Measurements from ENCODE around the gene RNF17. TPM values are rescaled to one million over a fixed set of nuclear protein-coding genes. Genes with fewer than 3 reads are reported as not detected.

RNF17 gene
- total RNA-seq, 1 experiment from 2014 or later, result not detected

DNA sequence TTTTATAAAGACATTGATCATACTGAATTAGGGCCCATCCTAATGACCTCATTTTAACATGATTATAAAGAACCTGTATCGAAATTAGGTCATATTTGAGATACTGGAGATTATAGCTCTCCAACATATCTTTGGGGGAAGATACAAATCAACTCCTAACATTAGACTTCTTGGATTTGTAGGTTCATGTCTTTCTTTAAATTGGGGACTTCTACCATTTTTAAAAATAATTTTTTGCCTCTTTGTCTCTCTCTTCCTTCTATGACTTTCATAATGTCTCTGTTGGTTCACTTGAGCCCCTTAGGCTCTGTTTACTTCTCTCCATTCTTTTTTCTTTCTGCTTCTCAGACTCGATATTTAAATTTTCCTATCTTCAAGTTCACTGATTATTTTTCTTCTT lies 57.2 kb downstream of the RNF17 start (continued):
- TF ChIP-seq, protein P1, sequence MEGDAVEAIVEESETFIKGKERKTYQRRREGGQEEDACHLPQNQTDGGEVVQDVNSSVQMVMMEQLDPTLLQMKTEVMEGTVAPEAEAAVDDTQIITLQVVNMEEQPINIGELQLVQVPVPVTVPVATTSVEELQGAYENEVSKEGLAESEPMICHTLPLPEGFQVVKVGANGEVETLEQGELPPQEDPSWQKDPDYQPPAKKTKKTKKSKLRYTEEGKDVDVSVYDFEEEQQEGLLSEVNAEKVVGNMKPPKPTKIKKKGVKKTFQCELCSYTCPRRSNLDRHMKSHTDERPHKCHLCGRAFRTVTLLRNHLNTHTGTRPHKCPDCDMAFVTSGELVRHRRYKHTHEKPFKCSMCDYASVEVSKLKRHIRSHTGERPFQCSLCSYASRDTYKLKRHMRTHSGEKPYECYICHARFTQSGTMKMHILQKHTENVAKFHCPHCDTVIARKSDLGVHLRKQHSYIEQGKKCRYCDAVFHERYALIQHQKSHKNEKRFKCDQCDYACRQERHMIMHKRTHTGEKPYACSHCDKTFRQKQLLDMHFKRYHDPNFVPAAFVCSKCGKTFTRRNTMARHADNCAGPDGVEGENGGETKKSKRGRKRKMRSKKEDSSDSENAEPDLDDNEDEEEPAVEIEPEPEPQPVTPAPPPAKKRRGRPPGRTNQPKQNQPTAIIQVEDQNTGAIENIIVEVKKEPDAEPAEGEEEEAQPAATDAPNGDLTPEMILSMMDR (IDR thresholded peaks at IDR 0.05 in 2 of 3, conservative IDR thresholded peaks at IDR 0.05 in 1 of 3; ENCODE audit: borderline replicate concordance in 1 of 3, insufficient read depth in 1 of 3, low read depth in 2 of 3, low read length in 2 of 3), result no peak
- TF ChIP-seq SP1 (IDR thresholded peaks at IDR 0.05; ENCODE audit: low read depth) (no peak), YY1 (IDR thresholded peaks at IDR 0.05; ENCODE audit: extremely low read depth, insufficient replicate concordance, low read depth, low read length) (no peak), JUND (IDR thresholded peaks at IDR 0.05) (no peak)

DNA sequence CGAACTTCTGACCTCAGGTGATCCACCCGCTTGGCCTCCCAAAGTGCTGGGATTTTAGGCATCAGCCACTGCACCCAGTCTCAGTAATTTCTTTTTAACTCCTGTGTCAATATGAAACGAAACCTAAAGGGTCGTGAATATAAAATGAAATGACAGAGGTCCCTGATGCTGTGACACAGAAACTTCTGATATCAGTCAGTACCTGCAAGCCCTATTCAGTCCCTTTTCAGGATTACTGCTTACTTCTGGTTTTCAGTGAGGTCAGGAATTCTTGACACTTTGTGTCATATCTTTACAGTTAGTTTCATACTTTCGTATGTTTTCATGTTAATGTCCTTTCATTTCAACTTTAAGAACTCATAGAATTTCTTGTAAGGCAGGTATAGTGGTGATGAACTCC lies 58.7 kb downstream of the RNF17 start:
- Histone ChIP-seq H4K20me1 (ENCODE audit: insufficient read depth) (no peaks in the 10 kb centered on the region), H3K9me3 (ENCODE audit: control insufficient read depth in 1 of 2, insufficient read depth in 1 of 2, low read depth in 1 of 2, low read length in 2 of 2) (peaks cover 3 to 12% of the 10 kb centered on the region in 2 experiments; a peak in 1 of 4 replicates), H3K9ac (ENCODE audit: low read length) (no peak overlapping the region), H2AFZ (ENCODE audit: low read depth, low read length, poor library complexity, severe bottlenecking) (no peak overlapping the region), H3K4me1 (ENCODE audit: control insufficient read depth in 1 of 2, insufficient read depth in 2 of 2, low read length in 2 of 2) (no peaks in the 10 kb centered on the region), H3K36me3 (ENCODE audit: control insufficient read depth in 1 of 2, insufficient read depth in 2 of 2, low read length in 2 of 2) (no peaks in the 10 kb centered on the region), H3K27me3 (ENCODE audit: insufficient read depth, low read length) (no peaks in the 10 kb centered on the region), H3K4me3 (replicated peaks in 1 of 2; ENCODE audit: low read depth in 1 of 2, low read length in 2 of 2) (no peak overlapping the region), H3K9me2 (ENCODE audit: insufficient read depth) (no peaks in the 10 kb centered on the region), H3K4me2 (ENCODE audit: low read length) (no peak overlapping the region), H3K27ac (ENCODE audit: low read depth, low read length) (no peak overlapping the region), H3K79me2 (ENCODE audit: insufficient read depth, low read length) (no peaks in the 10 kb centered on the region)
- TF ChIP-seq, protein P1 (IDR thresholded peaks at IDR 0.05 in 2 of 3, conservative IDR thresholded peaks at IDR 0.05 in 1 of 3; ENCODE audit: borderline replicate concordance in 1 of 3, insufficient read depth in 1 of 3, low read depth in 2 of 3, low read length in 2 of 3), result no peak
- TF ChIP-seq ZNF274 (IDR thresholded peaks at IDR 0.05; ENCODE audit: low read depth, low read length), result no peak
- no peak for TF ChIP-seq EGR1 (IDR thresholded peaks at IDR 0.05; ENCODE audit: low read depth)
- no peak for TF ChIP-seq POLR2AphosphoS5 (IDR thresholded peaks at IDR 0.05; ENCODE audit: low read depth, low read length)
- no peak for TF ChIP-seq POLR2A (IDR thresholded peaks at IDR 0.05; ENCODE audit: borderline replicate concordance, extremely low read depth, insufficient read depth, insufficient read length)
- TF ChIP-seq ZFX (IDR thresholded peaks at IDR 0.05), result no peak
- no peak for TF ChIP-seq YY1 (IDR thresholded peaks at IDR 0.05; ENCODE audit: extremely low read depth, insufficient replicate concordance, low read depth, low read length)
- TF ChIP-seq FOSL1 (IDR thresholded peaks at IDR 0.05; ENCODE audit: low read depth), result no peak
- TF ChIP-seq EZH2phosphoT487 (IDR thresholded peaks at IDR 0.05; ENCODE audit: borderline replicate concordance), result no peak
- no peak for TF ChIP-seq JUND (IDR thresholded peaks at IDR 0.05)
- TF ChIP-seq SRF (IDR thresholded peaks at IDR 0.05; ENCODE audit: low read depth), result no peak
- no peak for TF ChIP-seq EZH2 (IDR thresholded peaks at IDR 0.05)
- TF ChIP-seq, protein P2, sequence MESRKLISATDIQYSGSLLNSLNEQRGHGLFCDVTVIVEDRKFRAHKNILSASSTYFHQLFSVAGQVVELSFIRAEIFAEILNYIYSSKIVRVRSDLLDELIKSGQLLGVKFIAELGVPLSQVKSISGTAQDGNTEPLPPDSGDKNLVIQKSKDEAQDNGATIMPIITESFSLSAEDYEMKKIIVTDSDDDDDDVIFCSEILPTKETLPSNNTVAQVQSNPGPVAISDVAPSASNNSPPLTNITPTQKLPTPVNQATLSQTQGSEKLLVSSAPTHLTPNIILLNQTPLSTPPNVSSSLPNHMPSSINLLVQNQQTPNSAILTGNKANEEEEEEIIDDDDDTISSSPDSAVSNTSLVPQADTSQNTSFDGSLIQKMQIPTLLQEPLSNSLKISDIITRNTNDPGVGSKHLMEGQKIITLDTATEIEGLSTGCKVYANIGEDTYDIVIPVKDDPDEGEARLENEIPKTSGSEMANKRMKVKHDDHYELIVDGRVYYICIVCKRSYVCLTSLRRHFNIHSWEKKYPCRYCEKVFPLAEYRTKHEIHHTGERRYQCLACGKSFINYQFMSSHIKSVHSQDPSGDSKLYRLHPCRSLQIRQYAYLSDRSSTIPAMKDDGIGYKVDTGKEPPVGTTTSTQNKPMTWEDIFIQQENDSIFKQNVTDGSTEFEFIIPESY (IDR thresholded peaks at IDR 0.05; ENCODE audit: extremely low read depth, insufficient replicate concordance, low read length), result no peak
- TF ChIP-seq TCF7L2 (IDR thresholded peaks at IDR 0.05; ENCODE audit: borderline replicate concordance, extremely low read depth, insufficient read depth, insufficient read length), result no peak
- ChIA-PET RAD21 (ENCODE audit: low non-redundant PET in 1 of 2, low total read pairs in 2 of 2, uncharacterized antibody in 2 of 2, unreplicated experiment in 2 of 2) (no interaction called here), POLR2A (no interaction called here), CTCF (no interaction called here)
- no peak for ATAC-seq
- no peak for DNase-seq (ENCODE audit: low read depth, low spot score)
- BruUV-seq (replicated peaks), result no TSS peak
- intact Hi-C loops (cut with micrococcal nuclease), result no loop called here
